H54 (cell line): Measurements from ENCODE around the gene MCF2L.
A peak's percentile ranks its signal among the peaks of the same experiment; 100 is the strongest.

Source experiments
- DNase-seq: peaks from one replicate; pipeline ENCODE4 v3.0.0; 2011; ENCODE audit warnings: low spot score, mixed read lengths; ENCODE audit not compliant: insufficient read length
- FAIRE-seq: peaks from 3 replicates; lab custom pipeline; 2011; peaks lifted over from hg19 to GRCh38; lab: Jason Lieb, UNC
- POLR2A ChIP-seq: IDR thresholded peaks from 2 replicates; pipeline ENCODE4 v1.6.1; 2011; ENCODE audit warnings: low read depth, mild to moderate bottlenecking, low read length

MCF2L gene

DNA sequence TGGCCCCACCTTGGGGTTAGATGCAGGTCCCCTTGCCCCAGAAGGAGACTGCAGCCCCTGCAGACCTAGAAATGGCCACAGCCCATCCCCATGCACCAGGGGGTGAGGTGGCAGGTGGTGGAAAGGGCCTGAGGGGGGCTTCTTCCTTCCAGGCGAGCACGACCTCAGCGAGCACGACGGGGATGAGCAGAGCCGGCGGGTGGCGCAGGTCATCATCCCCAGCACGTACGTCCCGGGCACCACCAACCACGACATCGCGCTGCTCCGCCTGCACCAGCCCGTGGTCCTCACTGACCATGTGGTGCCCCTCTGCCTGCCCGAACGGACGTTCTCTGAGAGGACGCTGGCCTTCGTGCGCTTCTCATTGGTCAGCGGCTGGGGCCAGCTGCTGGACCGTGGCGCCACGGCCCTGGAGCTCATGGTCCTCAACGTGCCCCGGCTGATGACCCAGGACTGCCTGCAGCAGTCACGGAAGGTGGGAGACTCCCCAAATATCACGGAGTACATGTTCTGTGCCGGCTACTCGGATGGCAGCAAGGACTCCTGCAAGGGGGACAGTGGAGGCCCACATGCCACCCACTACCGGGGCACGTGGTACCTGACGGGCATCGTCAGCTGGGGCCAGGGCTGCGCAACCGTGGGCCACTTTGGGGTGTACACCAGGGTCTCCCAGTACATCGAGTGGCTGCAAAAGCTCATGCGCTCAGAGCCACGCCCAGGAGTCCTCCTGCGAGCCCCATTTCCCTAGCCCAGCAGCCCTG is 149.4 kb downstream of the MCF2L start:
- TF ChIP-seq POLR2A: no peak
- DNase-seq (no peak), FAIRE-seq (no peak)

DNA sequence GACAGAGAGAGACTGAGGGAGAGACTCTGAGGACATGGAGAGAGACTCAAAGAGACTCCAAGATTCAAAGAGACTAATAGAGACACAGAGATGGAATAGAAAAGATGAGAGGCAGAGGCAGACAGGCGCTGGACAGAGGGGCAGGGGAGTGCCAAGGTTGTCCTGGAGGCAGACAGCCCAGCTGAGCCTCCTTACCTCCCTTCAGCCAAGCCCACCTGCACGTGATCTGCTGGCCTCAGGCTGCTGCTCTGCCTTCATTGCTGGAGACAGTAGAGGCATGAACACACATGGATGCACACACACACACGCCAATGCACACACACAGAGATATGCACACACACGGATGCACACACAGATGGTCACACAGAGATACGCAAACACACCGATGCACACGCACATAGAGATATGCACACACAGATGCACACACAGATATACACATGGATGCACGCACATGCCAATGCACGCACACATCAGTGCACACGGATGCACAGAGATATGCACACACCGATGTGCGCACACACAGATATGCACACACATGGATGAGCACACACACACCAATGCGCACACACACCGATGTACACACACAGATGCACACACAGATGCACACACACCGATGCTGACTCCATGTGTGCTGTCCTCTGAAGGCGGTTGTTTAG is 150.3 kb downstream of the MCF2L start:
- DNase-seq (no peak), FAIRE-seq (no peak)
- TF ChIP-seq POLR2A: no peak

DNA sequence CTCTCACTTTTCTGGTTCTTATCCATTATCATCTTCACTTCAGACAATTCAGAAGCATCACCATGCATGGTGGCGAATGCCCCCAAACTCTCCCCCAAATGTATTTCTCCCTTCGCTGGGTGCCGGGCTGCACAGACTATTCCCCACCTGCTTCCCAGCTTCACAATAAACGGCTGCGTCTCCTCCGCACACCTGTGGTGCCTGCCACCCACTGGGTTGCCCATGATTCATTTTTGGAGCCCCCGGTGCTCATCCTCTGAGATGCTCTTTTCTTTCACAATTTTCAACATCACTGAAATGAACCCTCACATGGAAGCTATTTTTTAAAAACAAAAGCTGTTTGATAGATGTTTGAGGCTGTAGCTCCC is 150.8 kb downstream of the MCF2L start:
- FAIRE-seq: no peak
- DNase-seq: no peak
- TF ChIP-seq POLR2A: no peak

DNA sequence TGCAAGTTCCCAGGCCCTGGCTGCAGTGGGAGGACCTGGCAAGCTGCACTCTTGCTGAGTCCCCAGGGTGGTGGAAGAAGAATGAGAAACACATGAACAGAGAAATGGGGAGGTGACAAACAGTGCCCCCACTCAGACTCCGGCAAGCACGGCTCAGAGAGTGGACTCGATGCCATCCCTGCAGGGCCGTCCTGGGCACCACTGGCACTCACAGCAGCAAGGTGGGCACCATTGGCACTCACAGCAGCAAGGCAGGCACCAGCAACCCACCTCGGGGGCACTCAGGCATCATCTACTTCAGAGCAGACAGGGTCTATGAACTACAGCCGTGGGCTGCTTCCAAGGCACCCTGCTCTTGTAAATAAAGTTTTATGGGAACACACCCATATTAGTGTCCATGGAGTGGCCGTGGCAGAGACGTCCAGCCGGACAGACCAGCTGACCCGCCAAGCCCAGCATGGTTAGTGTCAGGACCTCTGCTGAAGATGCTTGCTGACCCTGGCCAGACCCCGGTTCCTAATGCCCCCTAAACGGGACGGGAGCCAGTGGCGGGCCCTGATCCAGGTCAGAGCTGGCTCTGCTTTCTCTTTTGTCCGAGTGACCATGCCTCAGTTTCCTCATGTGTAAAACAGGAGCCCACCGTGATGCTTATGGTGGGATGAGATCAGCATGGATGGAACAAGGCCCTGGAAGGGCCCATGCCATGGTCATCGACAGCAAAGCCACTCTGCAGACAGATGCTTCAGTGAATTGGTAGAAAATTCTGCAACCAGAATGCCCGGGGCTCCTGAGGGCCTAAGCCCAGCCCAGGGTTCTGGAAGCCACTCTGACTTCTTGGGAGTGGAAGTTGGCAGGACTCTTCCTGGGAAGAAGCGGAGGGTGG is 151.5 kb downstream of the MCF2L start:
- DNase-seq: no peak
- no peak for TF ChIP-seq POLR2A
- no peak for FAIRE-seq

DNA sequence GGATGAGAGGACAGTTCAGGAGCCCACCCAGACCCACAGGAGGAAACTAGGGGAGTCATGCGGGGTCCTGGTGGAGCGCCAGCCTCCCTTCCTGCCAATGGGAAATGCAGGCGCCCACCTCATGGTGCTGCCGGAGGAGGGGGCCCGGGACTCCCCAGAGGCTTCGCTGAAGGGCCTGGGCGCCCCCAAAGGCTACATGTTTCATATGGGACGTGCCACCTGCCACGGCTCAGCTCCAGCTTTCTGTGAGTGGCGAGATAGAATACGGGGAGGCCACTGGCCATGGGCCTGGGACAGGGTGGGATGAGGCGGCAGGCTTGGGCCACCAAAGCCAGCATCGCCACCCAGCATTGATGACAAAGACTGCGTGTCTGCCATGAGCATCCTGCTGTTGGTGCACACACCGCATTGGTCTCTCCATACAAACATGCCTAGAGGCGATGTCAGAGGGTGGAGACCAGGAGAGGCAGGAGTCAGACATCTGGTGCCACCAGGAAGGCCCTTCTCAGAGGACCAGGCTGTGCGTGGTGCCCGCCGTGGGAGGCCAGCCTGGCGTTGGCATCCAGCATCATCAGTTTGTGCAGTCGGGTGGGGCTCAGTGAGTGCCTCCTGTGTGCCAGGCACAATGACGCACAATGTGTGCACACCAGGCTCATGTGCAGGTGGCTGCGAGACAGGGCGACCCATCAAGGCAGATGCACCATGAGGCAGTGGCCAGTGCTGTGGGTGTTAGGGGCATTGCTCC is 152.3 kb downstream of the MCF2L start:
- no peak for FAIRE-seq

DNA sequence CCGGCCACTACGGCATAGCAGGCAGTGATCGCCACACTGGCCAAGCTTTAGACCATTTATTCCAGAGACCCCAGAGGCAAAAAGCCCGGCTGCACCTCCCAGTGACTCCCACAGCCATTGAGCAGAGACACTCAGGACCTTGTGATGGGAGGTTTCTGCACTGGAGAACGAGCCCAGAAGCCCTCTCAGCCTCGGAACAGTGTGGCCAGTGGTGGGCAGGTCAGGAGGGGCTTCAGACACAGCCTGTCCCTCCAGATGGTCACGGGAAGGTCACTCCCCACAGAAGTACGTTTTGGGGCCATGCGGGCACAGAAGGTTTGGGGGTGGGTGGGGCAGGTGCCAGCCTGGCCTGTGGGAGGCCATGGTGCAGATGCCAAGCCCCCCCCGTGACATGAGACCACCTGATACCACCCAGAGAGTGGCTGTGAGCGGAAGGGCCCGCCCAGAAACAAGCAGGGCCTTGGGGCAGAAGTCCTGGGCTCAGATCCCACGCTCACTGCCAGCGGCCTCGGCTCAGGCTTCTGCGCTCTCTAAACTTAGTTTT is 153.0 kb downstream of the MCF2L start:
- FAIRE-seq (no peak), DNase-seq (no peak)
- TF ChIP-seq POLR2A: no peak

More for the DNA sequence above, 152.3 kb downstream of the MCF2L start:
- DNase-seq: no peak
- no peak for TF ChIP-seq POLR2A

DNA sequence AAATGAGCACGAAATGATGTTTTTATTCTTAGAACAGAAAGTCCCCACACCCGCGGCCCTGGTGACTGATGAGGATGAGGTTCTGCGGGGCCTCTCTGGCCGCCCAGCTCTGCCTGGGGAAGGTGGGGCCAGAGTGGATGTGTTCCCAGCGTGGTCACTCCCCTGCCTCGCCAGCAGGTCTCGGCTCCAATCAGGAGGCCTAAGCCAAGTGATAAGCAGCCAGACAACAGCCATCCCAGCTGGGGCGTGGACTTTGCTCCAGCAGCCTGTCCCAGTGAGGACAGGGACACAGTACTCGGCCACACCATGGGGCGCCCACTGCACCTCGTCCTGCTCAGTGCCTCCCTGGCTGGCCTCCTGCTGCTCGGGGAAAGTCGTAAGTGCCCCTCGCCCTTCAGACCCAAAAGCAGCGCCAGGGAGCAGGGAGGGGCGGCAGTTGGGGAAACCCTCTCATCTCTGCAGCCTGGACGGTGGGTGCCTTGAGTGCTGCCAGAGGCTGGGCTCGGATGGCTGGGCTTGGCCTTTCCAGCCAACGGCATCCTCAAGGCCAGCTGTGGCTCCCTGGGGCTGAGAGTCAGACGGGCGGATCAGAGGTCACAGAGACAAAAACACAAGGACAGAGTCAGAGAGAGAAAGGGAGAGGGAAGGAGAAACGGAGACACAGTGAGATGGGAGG is 153.7 kb downstream of the MCF2L start, which contains the start of gene F10:
Gene F10 (plus strand): TSS at position 250 of the 676 bp plus-strand sequence. CDS start 57 bp downstream, at position 307.
- TF ChIP-seq POLR2A: no peak
- DNase-seq (peak; percentile 65), FAIRE-seq (no peak)

DNA sequence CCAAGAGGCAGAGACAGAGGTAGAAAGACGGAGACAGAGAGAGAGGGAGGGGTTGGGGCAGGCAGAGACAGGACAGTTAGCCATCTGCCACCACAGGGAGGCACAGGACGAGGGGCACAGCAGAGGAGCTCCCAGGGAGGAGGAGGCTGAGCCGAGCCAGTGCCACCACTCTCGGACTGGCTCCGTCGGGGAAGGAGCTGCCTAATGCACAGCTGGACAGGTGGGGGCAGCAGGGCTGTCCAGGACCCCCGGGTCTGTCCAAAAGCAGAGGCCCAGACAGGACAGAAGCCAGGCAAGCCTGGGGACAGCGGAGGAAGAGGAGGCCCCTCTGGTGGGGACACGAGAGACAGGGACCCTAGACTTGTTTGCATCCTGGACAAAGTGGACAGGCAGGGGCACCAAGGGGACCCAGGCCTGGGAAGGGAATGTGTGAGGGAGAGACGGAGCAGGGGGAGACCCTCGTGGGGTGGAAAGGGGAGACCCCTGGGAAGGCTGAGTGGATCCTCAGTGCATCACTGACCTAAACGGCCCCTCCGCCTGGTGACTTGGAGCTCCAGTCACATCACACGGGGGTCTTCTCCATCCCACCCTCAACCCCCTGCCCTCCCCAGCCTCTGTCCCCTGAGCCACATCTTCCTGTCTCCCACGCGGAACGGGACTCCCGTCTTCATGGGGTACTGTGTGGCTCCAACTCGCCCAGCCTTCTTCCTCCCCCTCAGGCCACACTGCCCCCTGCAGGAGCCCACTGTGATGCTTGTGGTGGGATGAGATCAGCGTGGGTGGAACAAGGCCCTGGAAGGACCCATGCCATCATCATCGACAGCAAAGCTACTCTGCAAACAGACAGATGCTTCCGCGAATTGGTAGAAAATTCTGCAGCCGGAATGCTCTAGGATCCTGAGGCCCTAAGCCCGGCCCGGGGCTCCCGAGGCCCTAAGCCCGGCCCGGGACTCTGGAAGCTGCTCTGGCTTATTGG is 154.5 kb downstream of the MCF2L start:
- FAIRE-seq: no peak
- no peak for TF ChIP-seq POLR2A

DNA sequence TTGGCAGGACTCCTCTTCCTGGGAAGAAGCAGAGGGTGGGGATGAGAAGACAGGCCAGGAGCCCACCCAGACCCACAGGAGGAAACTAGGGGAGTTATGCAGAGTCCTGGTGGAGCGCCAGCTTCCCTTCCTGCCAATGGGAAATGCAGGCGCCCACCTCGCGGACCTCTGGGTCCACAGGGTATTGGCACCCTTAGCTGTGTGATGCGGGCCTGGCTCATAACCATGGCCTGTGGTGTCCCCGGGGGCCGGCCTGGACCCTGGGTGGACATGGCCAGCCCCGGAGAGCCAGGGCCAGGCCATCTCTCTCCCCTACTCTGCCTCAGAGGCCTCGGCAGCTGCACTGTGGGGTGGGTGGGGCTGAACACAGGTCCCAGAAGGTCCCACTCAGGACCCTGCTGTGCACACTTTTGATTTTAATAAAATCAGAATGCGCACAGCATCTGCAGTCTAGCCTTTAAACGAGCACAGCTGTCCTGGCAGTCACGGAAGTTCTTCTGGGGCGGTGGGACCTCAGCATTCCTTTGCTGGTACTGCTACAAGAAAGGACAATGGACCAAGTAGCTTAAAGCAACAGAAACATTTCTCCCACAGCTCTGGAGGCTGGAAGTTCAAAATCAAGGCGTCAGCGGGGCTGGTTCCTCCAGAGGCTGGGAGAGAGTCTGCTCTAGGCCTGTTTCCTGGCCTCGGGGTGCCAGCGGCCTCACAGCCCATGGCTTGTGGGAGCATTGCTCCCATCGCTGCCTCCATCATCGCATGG is 155.4 kb downstream of the MCF2L start:
- DNase-seq (no peak), FAIRE-seq (no peak)
- no peak for TF ChIP-seq POLR2A

More for the DNA sequence above, 154.5 kb downstream of the MCF2L start:
- no peak for DNase-seq

DNA sequence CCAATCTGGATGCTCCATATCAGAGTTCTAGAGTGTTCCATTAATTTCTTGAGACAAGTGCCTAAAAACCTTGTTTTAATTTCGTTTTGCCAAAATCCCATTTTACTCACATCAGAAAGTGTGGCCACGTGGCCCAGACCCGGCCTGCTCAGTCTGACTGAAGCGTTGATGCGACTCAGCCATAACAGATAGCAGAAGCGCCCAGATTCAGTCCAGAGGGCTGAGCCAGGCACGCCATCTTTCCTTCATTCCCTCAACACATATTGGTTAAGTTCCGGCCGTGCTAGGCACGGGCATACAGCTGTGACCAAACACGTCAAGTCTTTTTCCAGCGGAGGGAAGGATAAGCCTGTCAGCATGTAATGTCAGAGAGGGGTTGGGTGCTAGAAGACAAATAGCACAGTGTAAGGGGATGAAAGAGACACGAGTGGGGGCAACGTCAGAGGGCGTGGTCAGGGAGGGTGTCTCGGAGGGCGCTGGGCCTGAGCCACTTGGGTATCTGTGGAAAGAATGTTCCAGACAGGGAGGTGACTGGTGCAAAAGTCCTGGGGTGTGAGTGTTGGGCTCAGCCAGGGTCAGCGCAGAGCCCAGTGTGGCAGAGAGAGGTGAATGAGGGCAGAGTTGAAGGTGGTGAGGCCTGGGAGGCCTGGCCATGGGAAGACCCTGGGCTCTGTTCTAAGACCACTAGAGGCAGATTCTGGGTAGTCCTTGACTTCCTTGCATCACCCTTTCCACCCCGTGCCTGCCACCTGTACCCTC is 156.7 kb downstream of the MCF2L start:
- FAIRE-seq: no peak
- TF ChIP-seq POLR2A: no peak

More for the DNA sequence above, 156.7 kb downstream of the MCF2L start:
- no peak for DNase-seq
